Duodenal mucosa (tissue), 2 donors: ENCODE measurements around the gene USF1.
"Not testable (repeated sequence)": the region's sequence is repeated elsewhere in the genome, so short reads cannot be mapped to it uniquely, and the experiment has no call there.

Experiments
- H3K27ac ChIP-seq: one replicate; pipeline ENCODE4 v1.7.0; 2013; ENCODE audit warnings: low read depth, low read length
- H3K27me3 ChIP-seq, 2 donors: one replicate each; pipeline ENCODE4 v1.7.0; 2013; ENCODE audit warnings: low read length in 2 of 2, control low read depth in 1 of 2; ENCODE audit not compliant: insufficient read depth in 2 of 2, control insufficient read depth in 1 of 2
- H3K36me3 ChIP-seq, 2 donors: one replicate each; pipeline ENCODE4 v1.7.0; 2013; ENCODE audit warnings: low read length in 2 of 2, control low read depth in 1 of 2; ENCODE audit not compliant: insufficient read depth in 2 of 2, control insufficient read depth in 1 of 2
- H3K4me1 ChIP-seq, 2 donors: one replicate each; pipeline ENCODE4 v1.7.0; 2013; ENCODE audit warnings: low read length in 2 of 2, control low read depth in 1 of 2; ENCODE audit not compliant: insufficient read depth in 2 of 2, control insufficient read depth in 1 of 2
- H3K4me3 ChIP-seq, 2 donors: one replicate each; pipeline ENCODE4 v1.7.0; 2013; ENCODE audit warnings: low read length in 2 of 2, low read depth in 1 of 2
- H3K9ac ChIP-seq, 2 donors: one replicate each; pipeline ENCODE4 v1.7.0; 2013; ENCODE audit warnings: low read length in 2 of 2, low read depth in 1 of 2
- H3K9me3 ChIP-seq, 2 donors: one replicate each; pipeline ENCODE4 v1.7.0; 2013; ENCODE audit warnings: low read length in 2 of 2, control low read depth in 1 of 2; ENCODE audit not compliant: control insufficient read depth in 1 of 2

The USF1 gene

DNA sequence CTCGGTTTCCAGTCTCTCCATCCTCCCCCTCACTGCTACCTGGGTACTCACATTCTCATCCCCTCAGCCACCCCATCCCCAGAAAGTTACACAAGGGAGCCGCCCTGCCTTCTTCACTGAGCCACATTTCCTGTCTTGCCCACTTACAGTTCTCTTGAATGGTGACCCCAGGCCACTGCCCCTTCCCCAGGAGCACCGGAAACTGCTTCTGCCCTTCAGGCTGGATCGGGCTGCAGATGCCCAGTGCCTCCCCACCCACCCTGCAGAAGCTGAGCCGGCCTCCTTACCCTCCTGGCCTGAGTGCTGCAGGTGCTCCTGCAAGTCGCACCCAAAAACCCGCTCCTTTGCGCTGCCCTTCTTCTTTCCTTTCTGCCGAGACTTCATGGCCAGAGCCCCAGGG lies 23.5 kb upstream of the USF1 start:
- Histone ChIP-seq H3K4me3 (peak overlapping the region; percentile 69 to 70), H3K36me3 (no peaks in the 10 kb centered on the region), H3K9ac (peak overlapping the region; percentile 60 to 62), H3K4me1 (peaks cover 0 to 11% of the 10 kb centered on the region in 2 donors), H3K9me3 (no peaks in the 10 kb centered on the region), H3K27ac (peak overlapping the region; percentile 65), H3K27me3 (no peaks in the 10 kb centered on the region)

DNA sequence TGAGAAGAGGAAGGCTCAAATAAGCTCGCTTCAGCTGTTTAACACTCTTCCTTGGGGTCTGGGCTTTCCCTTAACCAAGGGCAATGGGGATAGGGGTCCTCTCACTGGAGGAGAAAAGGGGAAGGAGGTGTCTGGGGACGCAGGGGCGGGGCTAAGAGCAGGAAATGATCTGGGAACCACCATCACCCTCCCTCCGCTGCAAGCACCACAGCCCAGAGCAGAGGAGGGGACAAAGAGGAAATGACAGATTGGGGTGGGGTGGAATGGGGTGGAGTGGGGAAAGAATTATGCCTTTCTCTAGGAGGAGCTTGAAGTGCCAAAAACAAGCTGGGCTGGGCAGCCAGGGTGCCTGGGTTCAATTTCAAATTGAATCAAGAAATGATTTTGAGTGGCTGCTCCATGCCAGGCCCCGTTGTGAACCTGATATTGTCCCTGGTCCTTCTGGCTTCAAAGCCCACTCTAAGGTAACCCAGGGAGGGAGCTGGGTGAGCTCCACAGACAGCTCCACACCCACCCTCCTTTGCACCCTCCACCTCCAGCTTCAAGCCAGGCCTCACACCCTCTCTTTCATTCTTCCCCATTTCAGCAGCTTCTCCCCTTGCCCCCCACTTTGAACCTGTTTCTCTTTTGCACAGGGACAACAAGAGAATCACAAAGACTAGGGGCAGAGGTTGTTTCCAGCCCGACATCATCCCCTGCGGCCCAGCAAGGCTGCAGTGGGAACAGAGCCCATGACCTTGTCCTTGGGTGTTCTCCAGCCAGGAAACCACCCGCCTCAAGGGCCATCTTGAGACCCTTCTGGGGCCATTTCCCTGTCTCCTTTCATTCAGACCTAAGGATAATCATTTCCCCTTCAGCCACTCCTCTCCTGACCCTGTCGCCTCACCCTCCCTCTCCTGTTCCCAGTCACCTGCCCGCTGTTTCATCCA lies 22.8 kb upstream of the USF1 start:
- H3K27me3 ChIP-seq = no peaks in the 10 kb centered on the region
- H3K36me3 ChIP-seq = no peaks in the 10 kb centered on the region
- peak overlapping the region; percentile 69 to 70 for H3K4me3 ChIP-seq
- H3K9me3 ChIP-seq = no peaks in the 10 kb centered on the region
- H3K27ac ChIP-seq = peak overlapping the region; percentile 65
- H3K9ac ChIP-seq = peak overlapping the region; percentile 60 to 62
- peaks cover 0 to 12% of the 10 kb centered on the region in 2 donors for H3K4me1 ChIP-seq

DNA sequence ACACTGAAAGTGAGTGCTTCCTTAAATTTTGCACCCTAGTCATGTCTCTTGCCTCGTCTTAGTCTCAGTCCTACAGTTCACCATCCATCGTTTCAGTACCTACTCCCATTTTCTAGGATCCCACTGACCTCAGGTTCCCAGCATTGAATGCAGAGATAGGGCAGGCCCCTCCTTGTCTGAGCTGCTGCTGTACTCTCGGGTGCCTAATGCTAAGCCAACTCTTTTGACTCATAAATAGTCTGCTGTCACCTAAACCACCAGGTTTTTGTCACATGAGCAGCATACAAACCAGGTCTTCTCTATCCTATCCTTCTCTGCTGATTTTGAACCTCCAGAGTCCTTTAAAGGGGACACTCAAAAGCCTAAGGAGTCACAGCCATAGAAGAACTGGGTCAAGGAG lies 20.9 kb upstream of the USF1 start:
- no peak overlapping the region for H3K27ac ChIP-seq
- no peaks in the 10 kb centered on the region for H3K36me3 ChIP-seq
- peaks cover 0 to 12% of the 10 kb centered on the region in 2 donors for H3K4me1 ChIP-seq
- H3K27me3 ChIP-seq = no peaks in the 10 kb centered on the region
- H3K9ac ChIP-seq = no peak overlapping the region
- H3K9me3 ChIP-seq = no peaks in the 10 kb centered on the region
- H3K4me3 ChIP-seq = peak overlapping the region; percentile 30 to 32

GRCh38 chr1:161065681-161066080 lies 19.9 kb upstream of the USF1 start:
- not testable (repeated sequence) for H3K4me3 ChIP-seq, H3K36me3 ChIP-seq, H3K9ac ChIP-seq, H3K27me3 ChIP-seq, H3K9me3 ChIP-seq, H3K27ac ChIP-seq
- H3K4me1 ChIP-seq = peaks cover 0 to 12% of the 10 kb centered on the region in 2 donors

- H3K9me3 ChIP-seq, H3K4me3 ChIP-seq, H3K27me3 ChIP-seq, H3K27ac ChIP-seq, H3K9ac ChIP-seq, H3K36me3 ChIP-seq: not testable (repeated sequence)
- H3K4me1 ChIP-seq = peaks cover 0 to 12% of the 10 kb centered on the region in 2 donors
Measured at GRCh38 chr1:161063936-161064335, 18.2 kb upstream of the USF1 start.

DNA sequence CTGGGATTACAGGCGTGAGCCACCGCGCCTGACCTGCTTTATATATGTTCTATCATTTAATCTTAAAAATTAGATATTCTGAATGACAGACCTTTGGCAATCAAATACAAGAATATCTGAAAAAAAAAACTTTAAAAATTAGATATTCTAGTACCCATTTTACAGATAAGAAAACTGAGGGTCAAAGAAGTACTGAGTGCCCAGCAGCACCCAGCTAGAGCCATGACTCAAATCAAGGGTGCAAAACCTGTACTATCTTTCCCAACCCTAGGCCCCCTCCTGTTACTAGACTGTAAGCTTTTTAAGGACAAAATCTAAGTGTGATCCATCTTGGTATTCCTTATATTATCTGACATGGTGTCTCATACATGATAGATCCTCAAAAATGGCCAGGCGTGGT lies 15.6 kb upstream of the USF1 start:
- Histone ChIP-seq H3K4me1 (peaks cover 0 to 4% of the 10 kb centered on the region in 2 donors), H3K4me3 (no peak overlapping the region), H3K36me3 (peaks cover 0 to 3% of the 10 kb centered on the region in 2 donors), H3K9ac (no peak overlapping the region), H3K9me3 (no peaks in the 10 kb centered on the region), H3K27me3 (no peaks in the 10 kb centered on the region), H3K27ac (no peak overlapping the region)

GRCh38 chr1:161059293-161059692 lies 13.5 kb upstream of the USF1 start:
- Histone ChIP-seq H3K9me3 (no peaks in the 10 kb centered on the region), H3K4me3 (no peak overlapping the region), H3K9ac (no peak overlapping the region), H3K27ac (no peak overlapping the region), H3K36me3 (peaks cover 0 to 14% of the 10 kb centered on the region in 2 donors), H3K27me3 (no peaks in the 10 kb centered on the region), H3K4me1 (peaks cover 0 to 1% of the 10 kb centered on the region in 2 donors)

DNA sequence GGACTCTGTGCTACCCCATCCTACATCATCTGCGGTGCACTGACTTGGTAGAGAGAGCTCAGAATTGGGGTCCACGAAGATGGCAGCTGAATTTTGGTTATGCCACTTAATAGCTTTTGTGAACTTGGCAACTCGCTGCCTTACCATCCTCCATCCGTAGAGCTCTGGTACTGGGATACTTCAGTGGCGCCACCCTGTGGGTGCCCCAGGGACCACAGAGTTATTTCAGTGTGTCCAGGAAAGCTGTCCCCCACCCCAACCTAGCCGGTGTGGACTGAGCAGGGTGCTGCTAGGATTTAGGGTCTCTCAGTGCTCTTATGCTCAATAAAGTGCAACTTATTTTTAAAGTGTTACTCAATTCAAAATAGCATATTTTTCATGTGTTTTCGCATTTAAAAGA lies 9.0 kb upstream of the USF1 start:
- no peak overlapping the region for H3K4me3 ChIP-seq
- no peak overlapping the region for H3K9ac ChIP-seq
- peaks cover 0 to 36% of the 10 kb centered on the region in 2 donors for H3K36me3 ChIP-seq
- peaks cover 0 to 7% of the 10 kb centered on the region in 2 donors for H3K4me1 ChIP-seq
- no peaks in the 10 kb centered on the region for H3K27me3 ChIP-seq
- H3K27ac ChIP-seq = no peak overlapping the region
- H3K9me3 ChIP-seq = no peaks in the 10 kb centered on the region

DNA sequence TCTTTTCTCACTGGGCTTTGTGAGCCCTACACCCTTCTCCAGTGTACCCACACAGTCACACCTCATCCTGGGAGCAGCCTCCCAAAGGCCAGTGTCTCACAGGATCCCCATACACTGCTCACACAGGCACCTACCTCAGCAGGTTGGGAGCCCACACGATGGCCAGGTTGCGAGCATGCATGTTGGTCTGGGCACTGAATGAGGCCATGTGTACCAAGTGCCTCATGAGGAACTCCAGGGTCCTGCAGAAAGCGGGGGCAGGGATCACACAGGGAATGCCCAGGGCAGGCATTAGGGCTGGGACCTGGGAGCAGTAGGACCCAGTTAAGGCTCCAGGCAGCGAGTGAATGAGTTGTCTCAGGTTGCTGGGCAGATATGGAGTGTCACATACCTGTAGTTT lies 8.5 kb upstream of the USF1 start:
- H3K9ac ChIP-seq = no peak overlapping the region
- no peaks in the 10 kb centered on the region for H3K9me3 ChIP-seq
- no peak overlapping the region for H3K27ac ChIP-seq
- no peak overlapping the region for H3K4me3 ChIP-seq
- peaks cover 0 to 41% of the 10 kb centered on the region in 2 donors for H3K36me3 ChIP-seq
- H3K4me1 ChIP-seq = peaks cover 0 to 7% of the 10 kb centered on the region in 2 donors
- H3K27me3 ChIP-seq = no peaks in the 10 kb centered on the region

DNA sequence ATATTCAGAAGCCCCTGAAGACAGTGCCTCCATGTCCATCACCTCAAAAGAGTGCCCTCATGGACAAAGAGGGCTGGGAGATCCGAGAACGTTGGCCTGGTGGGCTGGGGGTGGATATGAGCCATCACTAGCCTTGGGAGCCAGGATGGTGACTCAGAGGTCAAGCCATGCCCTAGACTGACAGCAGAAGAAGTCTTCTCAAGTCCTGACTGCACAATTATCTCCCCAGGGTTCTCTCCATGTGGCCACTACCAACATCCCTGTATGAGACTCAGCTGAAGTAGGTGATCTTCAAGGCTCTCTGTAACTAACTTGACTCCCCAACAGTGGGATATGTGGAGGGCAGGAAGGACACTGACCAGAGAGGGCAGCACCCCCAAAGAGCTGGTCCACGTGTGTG lies 7.1 kb upstream of the USF1 start:
- peaks cover 0 to 50% of the 10 kb centered on the region in 2 donors for H3K36me3 ChIP-seq
- H3K4me1 ChIP-seq = peaks cover 0 to 9% of the 10 kb centered on the region in 2 donors
- H3K9me3 ChIP-seq = no peaks in the 10 kb centered on the region
- H3K9ac ChIP-seq = no peak overlapping the region
- no peak overlapping the region for H3K27ac ChIP-seq
- H3K4me3 ChIP-seq = no peak overlapping the region
- H3K27me3 ChIP-seq = no peaks in the 10 kb centered on the region
